Activated CD8-positive, alpha-beta memory T cell treated with anti-CD3 and anti-CD28 coated beads, Interleukin-2, amount 50 U/mL, for 48 hours (primary cell): ENCODE measurements around the gene ZNF20.
"Not testable (repeated sequence)": the region's sequence is repeated elsewhere in the genome, so short reads cannot be mapped to it uniquely, and the experiment has no call there.

Source experiments
- DNase-seq: peaks from one replicate; pipeline ENCODE4 v3.0.0-alpha.2; 2020

The ZNF20 gene

GRCh38 chr19:12111943-12112637, 28.1 kb downstream of the ZNF20 start:
- no peak for DNase-seq

GRCh38 chr19:12111176-12111575, 29.0 kb downstream of the ZNF20 start:
- DNase-seq = no peak

- not testable (repeated sequence) for DNase-seq
These were observed 36.2 kb downstream of the ZNF20 start for GRCh38 chr19:12103909-12104308.

GRCh38 chr19:12098040-12098439, 42.1 kb downstream of the ZNF20 start:
- DNase-seq = no peak

GRCh38 chr19:12095111-12095790, 44.9 kb downstream of the ZNF20 start:
- DNase-seq = no peak

- DNase-seq = no peak
These were observed 46.4 kb downstream of the ZNF20 start for GRCh38 chr19:12093777-12094176.

GRCh38 chr19:12092956-12093355, 47.2 kb downstream of the ZNF20 start:
- no peak for DNase-seq

GRCh38 chr19:12092065-12092867, 47.9 kb downstream of the ZNF20 start:
- peak; percentile 89 for DNase-seq

- DNase-seq = peak; percentile 85
These were observed 49.3 kb downstream of the ZNF20 start for GRCh38 chr19:12090807-12091206.

- no peak for DNase-seq
These were observed 54.9 kb downstream of the ZNF20 start for GRCh38 chr19:12085074-12085818.

- DNase-seq = not testable (repeated sequence)
These were observed 56.8 kb downstream of the ZNF20 start for GRCh38 chr19:12083336-12083735.
